GM12892 (cell line): Measurements from ENCODE around the gene ARHGEF10L.

Experiments used
- POLR2A ChIP-seq: IDR thresholded peaks from 2 replicates; pipeline ENCODE4 v1.6.1; 2011; ENCODE audit warnings: low read depth, low read length, control low read depth
- POLR2AphosphoS5 ChIP-seq: IDR thresholded peaks from 2 replicates; pipeline ENCODE4 v1.6.1; 2011; ENCODE audit warnings: low read depth, low read length, control low read depth
- TAF1 ChIP-seq: IDR thresholded peaks from 2 replicates; pipeline ENCODE4 v1.6.1; 2011; ENCODE audit warnings: low read depth, mild to moderate bottlenecking, control low read depth, low read length, borderline replicate concordance

DNA sequence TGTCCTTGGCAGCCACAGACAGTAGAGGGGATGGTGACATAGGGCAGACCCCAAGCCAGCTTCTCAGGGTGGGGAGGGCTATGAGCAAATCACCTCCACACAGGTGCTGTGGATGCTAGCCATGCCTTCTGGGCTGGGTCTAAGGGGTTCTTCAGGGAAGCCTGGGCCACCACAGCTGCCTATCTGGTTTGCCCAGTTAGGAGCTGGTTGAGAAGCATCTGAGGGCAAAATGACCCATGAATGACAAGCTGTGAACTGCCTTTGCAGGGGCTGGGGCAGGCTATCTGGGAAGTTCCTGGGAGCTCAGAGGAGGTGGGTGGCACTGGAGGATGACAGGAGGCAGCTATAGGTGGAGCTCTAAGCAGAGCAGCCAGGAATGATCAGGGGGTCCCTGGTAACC lies 10.1 kb upstream of the ARHGEF10L start:
- TF ChIP-seq POLR2A (no peak), POLR2AphosphoS5 (no peak), TAF1 (no peak)
